Testis (tissue), 2 donors: Measurements from ENCODE around the gene GNPDA1.

Experiments used
- POLR2A ChIP-seq: fragments of 450-650 bp; IDR thresholded peaks from one replicate; pipeline ENCODE4 v1.6.1; 2017; ENCODE audit warnings: antibody characterized with exemption, mild to moderate bottlenecking, moderate library complexity
- TF ChIP-seq, protein P1 (sequence below), 3 experiments: fragments of 450-650 bp in 2 of 3; fragments of 200-600 bp in 1 of 3; sonication (generic) in 1 of 3; IDR thresholded peaks; one replicate each; pipeline ENCODE4 v1.5.1; 2016 to 2019; ENCODE audit warnings: antibody characterized with exemption in 3 of 3, mild to moderate bottlenecking in 2 of 3, moderate library complexity in 1 of 3

DNA sequence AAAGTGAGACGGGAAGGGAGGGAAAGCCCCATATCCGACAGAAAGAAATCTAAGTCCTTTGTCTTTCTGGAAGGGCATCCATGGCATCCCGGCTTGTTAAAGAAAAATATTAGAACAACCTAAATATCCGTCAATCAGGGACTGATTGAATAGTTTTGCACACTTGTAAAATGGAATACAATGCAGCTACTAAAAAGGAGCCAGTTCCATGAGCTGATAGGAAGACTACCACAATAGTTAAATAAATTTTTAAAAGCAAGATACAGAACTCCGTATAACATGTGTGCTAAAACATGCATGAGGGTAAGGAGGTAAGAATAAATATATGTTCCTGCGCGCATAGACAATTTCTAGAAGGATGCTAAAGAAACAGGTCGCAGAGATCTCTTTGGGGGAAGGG, 12.8 kb upstream of the GNPDA1 start:
- TF ChIP-seq, protein P1, sequence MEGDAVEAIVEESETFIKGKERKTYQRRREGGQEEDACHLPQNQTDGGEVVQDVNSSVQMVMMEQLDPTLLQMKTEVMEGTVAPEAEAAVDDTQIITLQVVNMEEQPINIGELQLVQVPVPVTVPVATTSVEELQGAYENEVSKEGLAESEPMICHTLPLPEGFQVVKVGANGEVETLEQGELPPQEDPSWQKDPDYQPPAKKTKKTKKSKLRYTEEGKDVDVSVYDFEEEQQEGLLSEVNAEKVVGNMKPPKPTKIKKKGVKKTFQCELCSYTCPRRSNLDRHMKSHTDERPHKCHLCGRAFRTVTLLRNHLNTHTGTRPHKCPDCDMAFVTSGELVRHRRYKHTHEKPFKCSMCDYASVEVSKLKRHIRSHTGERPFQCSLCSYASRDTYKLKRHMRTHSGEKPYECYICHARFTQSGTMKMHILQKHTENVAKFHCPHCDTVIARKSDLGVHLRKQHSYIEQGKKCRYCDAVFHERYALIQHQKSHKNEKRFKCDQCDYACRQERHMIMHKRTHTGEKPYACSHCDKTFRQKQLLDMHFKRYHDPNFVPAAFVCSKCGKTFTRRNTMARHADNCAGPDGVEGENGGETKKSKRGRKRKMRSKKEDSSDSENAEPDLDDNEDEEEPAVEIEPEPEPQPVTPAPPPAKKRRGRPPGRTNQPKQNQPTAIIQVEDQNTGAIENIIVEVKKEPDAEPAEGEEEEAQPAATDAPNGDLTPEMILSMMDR (IDR thresholded peaks at IDR 0.05), result no peak
- no peak for TF ChIP-seq POLR2A
